Stimulated activated CD4-positive, alpha-beta T cell treated with anti-CD3 and anti-CD28 coated beads, Interleukin-4, amount 100 ng/mL, for 48 hours (primary cell): Measurements from ENCODE around the gene PRX.
"Not testable (repeated sequence)": the region's sequence is repeated elsewhere in the genome, so short reads cannot be mapped to it uniquely, and the experiment has no call there.

ENCODE experiments used
- DNase-seq, 2 donors: peaks; one replicate each; pipeline ENCODE4 v3.0.0-alpha.2; 2020; ENCODE audit warnings: low read depth in 2 of 2

The PRX gene

GRCh38 chr19:40413291-40413845, at the start of gene PRX:
Gene PRX, minus strand, starts transcription at chr19:40413378. Its CDS starts 5,446 bp downstream, at chr19:40407932.
- no peak for DNase-seq

- no peak for DNase-seq
These were observed 48.6 kb upstream of the PRX start for GRCh38 chr19:40461669-40462221.

- DNase-seq = no peak
These were observed 47.0 kb upstream of the PRX start for GRCh38 chr19:40460185-40460584.

GRCh38 chr19:40458597-40458974, 45.4 kb upstream of the PRX start:
- DNase-seq = no peak

GRCh38 chr19:40457953-40458596, 44.9 kb upstream of the PRX start:
- DNase-seq = no peak

- no peak for DNase-seq
These were observed 43.9 kb upstream of the PRX start for GRCh38 chr19:40457048-40457447.

GRCh38 chr19:40453943-40454342, 40.8 kb upstream of the PRX start:
- not testable (repeated sequence) for DNase-seq

- no peak for DNase-seq
These were observed 40.1 kb upstream of the PRX start for GRCh38 chr19:40453151-40453735.

GRCh38 chr19:40452016-40452415, 38.8 kb upstream of the PRX start:
- DNase-seq = no peak

GRCh38 chr19:40450664-40451063, 37.5 kb upstream of the PRX start:
- DNase-seq = no peak

- DNase-seq = no peak
These were observed 36.3 kb upstream of the PRX start for GRCh38 chr19:40449506-40449905.

- no peak for DNase-seq
These were observed 33.1 kb upstream of the PRX start for GRCh38 chr19:40446263-40446784.

- no peak for DNase-seq
These were observed 32.6 kb upstream of the PRX start for GRCh38 chr19:40445780-40446262.

- DNase-seq = no peak
These were observed 31.7 kb upstream of the PRX start for GRCh38 chr19:40444825-40445312.

GRCh38 chr19:40444000-40444824, 31.0 kb upstream of the PRX start, which contains the start of gene SERTAD3:
Gene SERTAD3, minus strand, starts transcription at chr19:40444335. Its CDS starts 2,255 bp downstream, at chr19:40442080.
- peak; percentile 95 to 97 for DNase-seq

- peak; percentile 95 to 99 for DNase-seq
These were observed 30.2 kb upstream of the PRX start for GRCh38 chr19:40443131-40443999.

GRCh38 chr19:40442328-40443130, 29.4 kb upstream of the PRX start:
- DNase-seq = no peak

GRCh38 chr19:40441719-40442253, 28.6 kb upstream of the PRX start:
- DNase-seq = no peak

GRCh38 chr19:40438284-40438683, 25.1 kb upstream of the PRX start:
- DNase-seq = no peak
